Measurements from ENCODE around the gene DIO1.

DIO1 gene

DNA sequence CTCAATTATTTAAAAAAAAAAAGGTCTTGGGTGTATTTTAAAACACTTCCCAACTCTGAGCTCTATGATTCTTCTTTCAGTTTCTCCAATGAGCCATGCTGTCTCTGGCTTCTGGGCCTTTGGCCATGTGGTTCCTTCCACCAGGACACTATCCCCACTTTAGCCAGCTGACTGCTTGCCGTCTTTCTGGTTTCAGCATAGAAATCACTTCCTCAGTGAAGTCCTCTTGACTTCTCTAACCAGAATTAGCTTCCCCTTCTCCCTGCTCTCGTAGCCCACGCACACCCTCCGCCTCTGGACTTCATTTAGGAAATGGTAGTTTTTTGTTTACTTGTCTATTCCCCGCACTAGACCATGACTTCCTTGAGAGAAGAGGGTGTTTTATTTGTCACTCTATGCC lies 1.1 kb upstream of the DIO1 start:
- in situ Hi-C loops (cut with MboI; ENCODE audit: low sequenced_read_pairs) = no loop called here

DNA sequence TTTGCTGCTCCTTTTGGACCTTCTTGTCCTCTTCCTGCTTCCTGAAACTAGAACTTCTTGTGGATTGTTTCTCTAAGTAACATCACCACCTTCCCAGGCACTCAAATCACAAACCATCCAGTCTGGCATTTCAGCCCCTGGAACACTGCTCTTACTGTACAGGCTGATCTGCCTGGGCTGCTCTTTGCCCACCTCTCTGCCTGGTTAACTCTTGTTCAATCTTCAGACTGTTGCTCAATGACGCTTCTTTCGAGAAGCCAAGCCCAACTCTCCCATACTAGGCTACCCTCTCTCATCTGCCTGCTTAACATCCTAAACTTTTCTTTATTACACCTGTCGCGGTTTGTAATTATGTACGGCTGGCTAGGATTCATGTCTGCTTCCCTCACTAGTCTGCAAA lies 657 bp downstream of the DIO1 start:
- in situ Hi-C loops (cut with MboI; ENCODE audit: low sequenced_read_pairs) = no loop called here

DNA sequence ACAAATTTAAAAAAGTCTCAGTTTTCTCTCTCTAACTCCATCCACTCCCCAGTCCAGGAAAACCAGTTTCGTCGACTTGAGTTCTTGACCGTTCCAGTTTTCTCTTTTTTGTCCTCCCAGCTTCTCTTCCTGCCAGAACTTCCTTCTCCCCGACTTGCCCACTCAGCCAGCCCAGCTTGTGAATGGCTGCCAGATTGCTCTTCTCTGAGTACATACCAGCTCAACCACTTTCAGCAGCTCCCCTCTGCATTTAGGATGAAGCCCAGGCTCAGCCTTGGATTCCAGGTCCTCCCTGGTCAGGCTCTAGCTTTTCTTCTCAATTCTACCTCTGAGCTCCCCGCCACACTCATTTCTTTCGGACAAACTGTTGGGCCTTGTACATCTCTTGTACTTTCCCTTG lies 1.4 kb downstream of the DIO1 start:
- in situ Hi-C loops (cut with MboI; ENCODE audit: low sequenced_read_pairs) = no loop called here

DNA sequence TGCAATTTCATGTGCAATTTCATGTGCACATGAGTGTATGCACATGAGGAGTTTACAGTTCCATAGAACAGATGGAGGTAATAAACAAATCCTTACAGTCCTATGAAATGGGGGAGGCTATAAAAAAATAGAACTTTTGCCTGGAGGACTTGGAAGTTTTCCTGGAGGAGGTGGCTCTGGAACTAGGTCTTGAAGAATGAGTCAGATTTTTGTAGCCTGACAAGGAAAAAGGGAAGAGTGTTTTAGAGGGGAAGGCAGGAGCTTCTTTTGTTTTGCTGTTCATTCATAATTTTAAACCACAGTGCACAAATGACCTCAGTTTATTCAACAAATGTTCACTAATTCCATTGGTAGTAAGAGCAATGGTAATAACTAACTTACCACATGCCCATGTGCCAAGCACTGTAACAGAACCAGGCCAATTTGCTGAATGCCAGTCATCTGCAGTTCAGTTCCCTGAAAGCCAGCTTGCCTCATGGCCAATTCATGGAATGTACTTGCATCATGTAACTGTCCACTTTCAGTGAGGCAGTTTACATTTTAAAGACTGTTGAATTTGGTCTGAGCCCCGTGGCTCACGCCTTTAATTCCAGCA lies 2.7 kb downstream of the DIO1 start:
- in situ Hi-C loops (cut with MboI; ENCODE audit: low sequenced_read_pairs) = no loop called here

DNA sequence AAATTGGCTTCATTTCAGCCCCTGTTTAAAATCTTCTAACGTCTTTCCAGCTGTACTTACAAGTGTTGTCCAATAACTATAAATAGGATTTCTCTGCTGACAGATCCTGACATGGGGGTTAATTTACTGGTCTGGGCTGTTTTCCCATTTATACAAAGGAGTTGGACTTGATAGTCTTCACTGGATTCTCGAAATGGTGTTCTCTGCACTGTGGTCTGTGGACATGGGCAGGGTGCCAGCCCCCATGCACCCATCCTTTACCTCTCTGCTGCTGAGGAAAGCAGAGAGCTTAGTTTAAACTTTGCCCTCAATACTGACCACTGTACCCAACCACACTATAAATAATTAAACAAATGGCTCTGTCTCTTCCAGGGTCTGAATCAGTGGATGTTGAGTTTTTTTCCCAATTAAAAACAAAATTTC lies 5.2 kb downstream of the DIO1 start:
- in situ Hi-C loops (cut with MboI; ENCODE audit: low sequenced_read_pairs) = no loop called here

DNA sequence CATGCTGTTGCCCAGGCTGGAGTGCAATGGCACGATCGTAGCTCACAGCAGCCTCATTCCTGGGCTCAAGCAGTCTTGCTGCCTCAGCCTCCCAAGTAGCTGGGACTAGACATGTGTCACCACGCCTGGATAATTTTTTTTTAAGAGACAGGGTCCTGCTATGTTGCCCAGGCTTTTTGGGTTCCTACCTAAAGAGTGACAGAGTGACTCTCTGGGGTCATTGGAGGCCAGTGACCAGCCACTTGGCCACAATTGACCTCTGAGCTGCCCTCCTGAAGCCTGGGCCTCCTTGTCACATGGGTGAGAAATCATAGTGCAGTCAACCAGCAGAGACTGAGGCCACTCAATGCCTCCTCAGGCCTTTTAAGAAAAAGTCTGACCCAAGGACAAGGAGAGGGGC lies 5.7 kb downstream of the DIO1 start:
- in situ Hi-C loops (cut with MboI; ENCODE audit: low sequenced_read_pairs) = no loop called here

DNA sequence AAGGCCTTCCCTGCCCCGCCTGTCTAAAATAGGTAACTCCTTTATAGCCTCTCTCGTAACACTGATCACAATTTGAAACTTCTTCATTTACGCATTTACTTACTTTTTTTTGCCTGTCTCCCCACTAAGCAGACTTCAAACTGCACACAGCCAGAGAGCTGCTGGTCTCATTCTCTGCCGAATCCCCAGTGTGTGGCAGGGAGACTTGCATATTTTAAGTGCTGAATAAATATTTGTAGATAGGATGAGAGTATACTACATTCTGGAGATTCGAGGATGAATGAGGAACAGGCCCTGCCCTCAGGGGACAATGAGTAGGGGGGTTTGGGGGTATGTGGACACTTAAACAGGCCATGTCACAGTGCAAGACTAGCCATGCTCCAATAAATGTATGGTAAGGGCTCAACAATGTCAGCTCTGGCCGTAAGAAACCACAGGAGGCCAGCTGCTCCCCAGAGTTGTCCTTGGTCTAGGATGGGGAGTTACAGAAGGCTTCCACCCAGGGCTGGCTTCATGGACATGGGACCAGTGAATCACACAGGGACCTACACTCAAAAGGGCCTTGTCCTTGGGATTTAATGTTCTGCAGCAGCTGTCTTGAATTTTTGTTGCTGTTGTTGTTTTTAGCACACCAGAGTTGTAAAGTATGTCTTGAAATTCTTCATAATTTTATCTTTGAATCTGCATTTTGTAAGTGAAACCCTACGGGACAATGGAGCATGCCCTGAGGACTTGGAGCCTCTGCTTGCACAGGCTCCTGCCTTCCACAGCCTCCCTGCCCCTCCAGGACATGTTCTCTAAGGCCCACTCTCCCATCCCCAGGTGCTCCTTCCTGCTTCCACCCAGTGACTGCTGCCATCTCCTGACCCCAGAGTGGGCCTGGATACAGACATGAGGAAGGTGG lies 8.5 kb downstream of the DIO1 start:
- in situ Hi-C loops (cut with MboI; ENCODE audit: low sequenced_read_pairs) = no loop called here

DNA sequence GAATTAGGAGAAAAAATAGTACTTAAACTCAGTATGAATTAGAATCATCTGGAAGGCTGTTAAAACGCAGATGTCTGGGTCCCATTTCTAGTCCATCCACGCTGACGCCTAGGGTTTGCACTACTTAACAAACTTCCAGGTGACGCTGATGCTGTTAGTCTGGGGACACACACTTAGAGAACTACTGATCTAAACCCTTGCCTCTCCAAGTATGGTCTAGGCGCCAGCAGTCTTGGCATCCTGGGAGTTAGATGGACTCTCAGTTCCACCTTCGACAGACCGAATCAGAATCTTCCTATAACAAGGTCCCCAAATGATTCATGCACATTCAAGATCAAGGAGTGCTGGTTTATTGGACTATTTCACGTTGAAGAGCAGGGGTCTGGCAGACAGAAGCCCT lies 11.5 kb downstream of the DIO1 start:
- in situ Hi-C loops (cut with MboI; ENCODE audit: low sequenced_read_pairs) = no loop called here

DNA sequence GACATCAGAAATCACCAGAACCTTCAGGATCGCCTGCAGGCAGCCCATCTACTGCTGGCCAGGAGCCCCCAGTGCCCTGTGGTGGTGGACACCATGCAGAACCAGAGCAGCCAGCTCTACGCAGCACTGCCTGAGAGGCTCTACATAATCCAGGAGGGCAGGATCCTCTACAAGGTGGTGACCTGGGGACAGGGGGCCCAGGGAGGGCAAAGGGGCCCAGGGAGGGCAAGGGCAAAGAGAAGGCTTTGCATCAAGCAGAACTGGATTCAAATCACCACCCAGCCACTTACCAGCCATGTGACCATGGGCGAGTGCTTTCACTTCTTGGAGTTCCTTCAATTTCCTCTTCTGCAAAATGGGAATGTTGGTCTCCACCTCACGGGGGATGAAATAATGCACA lies 12.1 kb downstream of the DIO1 start:
- in situ Hi-C loops (cut with MboI; ENCODE audit: low sequenced_read_pairs) = no loop called here

DNA sequence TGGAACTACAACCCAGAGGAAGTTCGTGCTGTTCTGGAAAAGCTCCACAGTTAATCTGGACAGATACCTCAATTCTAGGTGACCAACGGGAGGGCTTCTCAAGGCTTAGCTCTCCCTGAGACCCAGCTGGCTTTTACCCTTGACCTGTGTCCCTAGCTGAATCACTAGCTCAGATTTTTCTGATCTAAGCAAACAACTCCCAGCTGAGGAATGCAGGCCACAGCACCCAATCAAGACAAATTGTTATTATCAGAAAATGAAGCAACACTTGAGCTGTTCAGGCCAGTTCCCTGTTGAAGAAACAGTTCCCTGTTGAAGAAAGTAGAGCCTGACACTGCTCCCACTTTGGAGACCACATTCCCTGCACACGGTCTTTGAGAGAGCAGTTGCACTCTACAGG lies 16.0 kb downstream of the DIO1 start:
- in situ Hi-C loops (cut with MboI; ENCODE audit: low sequenced_read_pairs) = no loop called here

DNA sequence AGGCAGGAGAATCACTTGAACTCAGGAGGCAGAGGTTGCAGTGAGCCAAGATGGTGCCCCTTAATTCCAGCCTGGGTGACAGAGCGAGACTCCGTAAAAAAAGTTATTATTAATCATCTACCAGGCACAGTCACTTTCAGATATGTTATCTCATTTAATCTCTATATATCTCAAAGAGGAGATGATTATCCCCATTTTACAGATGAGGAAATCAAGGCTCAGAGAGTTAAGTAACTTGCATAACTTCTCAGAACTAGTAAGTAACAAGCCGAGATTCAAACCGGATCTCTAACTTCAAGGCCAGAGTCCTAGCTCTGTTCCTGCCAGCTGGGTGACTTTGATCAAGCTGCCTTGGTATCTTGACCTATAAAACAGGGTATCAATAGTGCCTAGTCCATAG lies 17.5 kb downstream of the DIO1 start:
- in situ Hi-C loops (cut with MboI; ENCODE audit: low sequenced_read_pairs) = no loop called here

DNA sequence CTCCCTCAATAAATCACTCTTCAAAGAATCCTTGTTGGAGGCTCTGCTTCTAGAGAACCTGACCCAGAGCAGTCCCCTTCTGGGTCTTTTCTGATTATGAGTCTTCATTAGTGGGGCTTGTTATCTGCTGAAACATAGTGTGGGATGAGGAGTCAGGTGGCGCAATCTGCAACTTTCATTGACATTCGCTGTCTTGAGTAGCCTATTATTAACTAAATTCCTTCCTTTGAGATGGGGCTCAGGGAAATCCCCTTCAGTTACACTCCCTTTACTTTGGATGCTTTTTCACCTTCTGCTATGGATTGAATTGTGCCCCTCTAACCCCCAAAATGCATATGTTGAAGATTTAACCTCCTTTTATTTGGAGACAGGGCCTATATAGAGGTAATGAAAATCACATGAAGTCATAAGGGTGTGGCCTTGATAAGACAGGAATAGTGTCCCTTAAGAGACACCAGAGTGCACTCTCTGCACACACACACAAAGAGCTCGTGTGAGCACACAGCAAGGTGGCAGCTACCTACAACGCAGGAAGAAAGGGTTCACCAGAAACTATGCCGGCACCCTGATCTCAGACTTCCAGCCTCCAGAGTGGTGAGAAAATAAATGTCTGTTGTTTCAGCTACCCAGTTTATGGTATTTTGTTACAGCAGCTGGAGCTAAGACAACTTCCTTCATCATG lies 19.5 kb downstream of the DIO1 start:
- in situ Hi-C loops (cut with MboI; ENCODE audit: low sequenced_read_pairs) = no loop called here

DNA sequence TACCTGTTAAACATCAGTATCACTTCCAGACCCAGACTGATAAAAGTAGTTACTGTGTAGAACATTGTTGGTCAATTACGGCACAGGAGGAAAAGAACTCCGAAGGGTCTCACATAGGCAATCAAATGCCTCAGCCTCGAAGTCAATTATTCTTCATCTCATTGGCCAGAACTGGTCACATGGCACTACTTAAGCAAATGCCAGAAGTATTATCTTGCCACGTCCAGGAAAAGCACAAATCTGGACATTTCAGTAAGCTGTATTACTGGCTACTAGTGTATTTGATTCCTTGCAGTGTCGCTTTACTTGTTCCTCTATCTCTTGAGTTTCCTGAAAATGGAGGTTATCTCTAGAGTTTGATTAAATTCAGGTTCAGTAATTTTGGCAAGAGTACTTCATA lies 24.4 kb downstream of the DIO1 start:
- in situ Hi-C loops (cut with MboI; ENCODE audit: low sequenced_read_pairs) = no loop called here

DNA sequence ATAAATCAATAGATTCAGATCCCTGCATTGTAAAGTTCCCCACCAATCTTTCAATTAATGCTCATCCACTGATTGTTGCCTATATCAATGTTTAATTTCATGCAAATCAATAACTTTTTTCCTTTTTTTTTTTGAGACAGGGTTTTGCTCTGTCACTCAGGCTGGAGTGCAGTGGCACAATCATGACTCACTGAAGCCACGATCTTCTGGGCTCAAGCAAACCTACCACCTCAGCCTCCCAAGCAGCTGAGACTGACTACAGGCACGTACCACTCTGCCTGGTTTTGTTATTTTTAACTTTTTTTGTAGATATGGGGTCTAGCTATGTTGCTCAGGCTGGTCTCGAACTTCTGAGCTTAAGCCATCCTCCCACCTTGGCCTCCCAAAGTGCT lies 25.7 kb downstream of the DIO1 start:
- in situ Hi-C loops (cut with MboI; ENCODE audit: low sequenced_read_pairs) = no loop called here

DNA sequence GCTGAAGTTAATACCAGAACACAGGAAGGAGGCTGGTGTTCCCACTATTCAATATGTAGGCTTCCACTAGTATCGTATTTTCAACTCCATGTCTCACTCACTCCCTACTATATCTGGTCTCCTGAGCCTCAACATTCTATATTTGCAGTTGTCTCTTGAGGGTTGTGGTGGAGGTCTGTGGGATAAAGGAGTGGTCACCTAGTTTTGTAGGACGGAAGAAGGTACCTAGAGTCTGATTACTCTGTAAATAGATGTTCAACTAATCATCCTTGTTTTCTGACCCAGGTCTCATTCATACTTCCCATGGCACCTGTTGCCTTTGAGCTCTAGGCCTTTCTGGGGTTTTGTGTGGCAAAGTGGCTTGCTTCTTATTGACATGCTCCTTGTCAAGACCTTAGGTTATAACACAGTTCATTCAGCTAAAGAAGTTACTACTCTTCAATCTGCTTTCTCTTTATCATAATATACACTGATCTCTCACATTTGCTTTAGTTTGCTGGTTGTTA lies 33.4 kb downstream of the DIO1 start:
- in situ Hi-C loops (cut with MboI; ENCODE audit: low sequenced_read_pairs) = no loop called here

DNA sequence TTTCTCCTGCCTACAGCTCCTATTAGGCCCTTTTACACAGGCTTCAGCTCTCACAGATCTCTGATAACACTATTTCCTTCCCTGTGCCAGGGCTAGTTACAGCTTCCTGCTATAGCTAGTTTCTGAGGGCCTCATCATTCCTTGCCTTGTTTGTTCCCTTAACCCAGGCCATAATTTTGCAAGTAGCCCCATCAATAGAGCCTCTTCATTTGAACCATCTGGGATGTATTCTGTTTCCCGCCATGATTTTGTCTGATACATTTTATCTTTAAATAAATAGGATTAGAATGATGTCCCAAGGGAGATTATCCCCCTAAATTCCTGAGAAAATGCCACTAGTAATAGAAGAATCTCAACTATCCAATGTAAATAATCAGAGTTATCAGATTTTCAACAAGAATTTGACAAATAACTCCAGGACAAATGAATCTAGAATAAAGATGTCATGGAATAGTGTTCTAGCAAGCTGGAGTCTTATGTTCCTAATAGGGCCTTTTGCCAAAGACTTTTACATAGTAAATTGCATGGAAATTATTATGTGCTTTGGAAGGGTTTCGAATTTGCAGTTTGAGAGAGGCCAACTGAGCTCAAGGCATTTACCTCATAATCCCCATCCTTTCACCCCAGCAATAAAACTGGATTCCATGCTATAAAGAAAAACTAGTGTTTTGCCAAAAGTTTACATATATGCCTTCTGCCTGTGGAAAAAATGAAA lies 35.4 kb downstream of the DIO1 start:
- in situ Hi-C loops (cut with MboI; ENCODE audit: low sequenced_read_pairs) = no loop called here

DNA sequence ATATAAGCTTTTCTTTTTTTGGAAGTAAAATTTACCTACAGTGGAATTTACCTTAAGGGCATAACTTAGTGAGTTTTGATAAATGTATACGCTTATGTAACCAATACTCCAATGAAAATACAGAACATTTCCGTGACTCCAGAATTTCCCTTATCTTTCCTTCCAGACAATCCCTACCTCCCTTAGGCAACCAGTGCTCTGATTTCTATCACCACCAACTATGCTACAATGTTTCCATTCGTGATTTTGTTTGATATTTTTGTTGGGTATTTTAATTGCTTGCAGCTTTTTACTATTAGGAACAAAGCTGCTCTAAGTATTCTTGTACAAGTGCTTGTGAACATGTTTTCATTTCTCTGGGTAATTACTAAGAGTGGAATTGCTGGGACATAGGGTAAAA lies 36.9 kb downstream of the DIO1 start:
- in situ Hi-C loops (cut with MboI; ENCODE audit: low sequenced_read_pairs) = no loop called here

DNA sequence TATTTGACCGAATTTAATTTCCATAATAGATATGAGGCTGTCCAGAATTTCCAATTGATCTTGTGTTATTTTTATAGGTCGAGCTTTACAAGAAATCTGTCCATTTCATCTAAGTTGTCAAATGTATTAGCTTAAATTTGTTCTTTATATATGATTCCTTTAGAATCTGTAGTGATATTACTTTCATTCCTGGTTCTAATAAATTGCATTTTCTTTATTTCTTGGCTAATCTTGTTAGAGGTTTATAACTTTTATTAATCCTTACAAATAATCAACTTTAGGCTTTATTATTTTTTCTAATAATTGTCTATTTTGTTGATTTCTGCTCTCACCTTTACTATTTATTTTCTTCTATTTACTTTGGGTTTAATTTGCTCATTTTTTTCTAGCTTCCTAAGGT lies 37.5 kb downstream of the DIO1 start:
- in situ Hi-C loops (cut with MboI; ENCODE audit: low sequenced_read_pairs) = no loop called here

DNA sequence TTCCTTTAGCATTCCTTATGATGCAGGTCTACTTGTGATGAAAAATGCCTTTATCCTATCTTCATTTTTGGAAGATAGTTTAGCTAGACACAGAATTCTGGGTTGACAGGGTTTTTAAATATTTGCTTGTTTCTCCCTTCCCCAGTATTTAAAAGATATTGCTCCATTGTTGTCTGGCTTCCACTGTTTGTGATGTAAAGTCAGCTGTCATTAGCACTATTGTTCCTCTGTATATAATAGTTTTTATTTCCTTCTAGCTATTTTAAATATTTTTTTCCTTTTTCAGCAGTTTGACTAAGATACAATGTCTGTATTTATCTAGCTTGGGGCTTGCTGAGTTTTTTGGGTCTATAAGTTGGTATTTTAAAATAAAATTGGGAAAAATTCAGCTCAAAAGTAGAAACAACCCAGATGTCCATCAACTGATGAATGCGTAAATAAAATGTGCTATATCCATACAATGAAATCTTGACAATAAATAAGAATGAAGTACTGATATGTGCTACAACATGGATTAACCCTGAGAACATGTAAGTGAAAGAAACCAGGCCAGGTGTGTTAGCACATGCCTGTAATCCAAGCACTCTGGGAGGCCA lies 40.3 kb downstream of the DIO1 start:
- in situ Hi-C loops (cut with MboI; ENCODE audit: low sequenced_read_pairs) = no loop called here

DNA sequence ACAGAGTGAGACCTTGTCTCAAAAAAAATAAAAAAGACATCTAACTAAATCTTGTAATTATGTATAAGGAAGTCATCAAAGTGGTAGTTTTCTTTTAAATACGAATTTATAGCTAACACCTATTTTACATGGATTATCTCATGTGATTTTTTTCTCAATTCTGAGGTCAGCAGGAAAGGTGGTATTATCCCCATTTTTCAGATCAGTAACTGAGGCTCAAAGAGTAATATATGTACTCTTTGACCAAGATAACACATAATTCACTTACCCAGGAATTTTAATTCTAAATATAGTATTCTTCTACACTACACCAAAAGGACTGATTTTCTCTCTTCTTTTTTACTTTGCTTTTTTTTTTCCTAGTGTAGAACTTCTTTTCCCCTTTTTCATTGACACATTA lies 42.4 kb downstream of the DIO1 start:
- in situ Hi-C loops (cut with MboI; ENCODE audit: low sequenced_read_pairs) = no loop called here

Measured in hTERT RPE-1 (cell line).